SK-N-SH (cell line): ENCODE measurements around the gene ADCY1. TPM values are rescaled to one million over a fixed set of nuclear protein-coding genes. Genes with fewer than 3 reads are reported as not detected.

ENCODE experiments used
- CTCF ChIA-PET: fragments of 300-600, 350-600 bp; formaldehyde crosslinking; extraction: SDS; loops from one replicate; lab custom pipeline; 2021; lab: Yijun Ruan, JAX
- POLR2A ChIA-PET: fragments of 350-600 bp; sonication (Branson Sonifier 250); formaldehyde crosslinking; extraction: SDS; loops from one replicate; lab custom pipeline; 2020; ENCODE audit warnings: antibody characterized with exemption, inconsistent platforms; lab: Yijun Ruan, JAX
- DNase-seq: peaks from one replicate; pipeline ENCODE4 v3.0.0; 2012
- H2AFZ ChIP-seq: fragments of 200-600 bp; sonication (generic); 2 replicates; pipeline ENCODE4 v1.8.1; 2016; ENCODE audit warnings: antibody characterized with exemption, mild to moderate bottlenecking, low read depth
- H3F3A ChIP-seq: fragments of 200-600 bp; sonication (generic); replicated peaks from 2 replicates; pipeline ENCODE3; 2016; ENCODE audit warnings: antibody characterized with exemption, mild to moderate bottlenecking; ENCODE audit not compliant: insufficient read depth
- H3K27ac ChIP-seq, 2 experiments: fragments of 200-500 bp in 1 of 2; fragments of 200-600 bp in 1 of 2; sonication (Bioruptor generic) in 1 of 2; sonication (generic), shearing (Covaris generic) in 1 of 2; 2 replicates each; pipeline versions ENCODE4 v1.5.1 to v1.6.1; 2014 to 2016; ENCODE audit warnings: low read depth in 2 of 2, inconsistent platforms in 1 of 2, low read length in 1 of 2, mild to moderate bottlenecking in 1 of 2, mixed read lengths in 1 of 2
- H3K27me3 ChIP-seq: fragments of 200-600 bp; sonication (generic), shearing (Covaris generic); 2 replicates; pipeline ENCODE4 v1.6.1; 2016; ENCODE audit warnings: mixed run types; ENCODE audit not compliant: insufficient read depth
- H3K36me3 ChIP-seq, 2 experiments: fragments of 200-500 bp in 1 of 2; fragments of 200-600 bp in 1 of 2; sonication (Bioruptor generic) in 1 of 2; sonication (generic) in 1 of 2; replicated peaks in 1 of 2; 2 replicates each; pipeline versions ENCODE3 to v1.5.1; 2014 to 2016; ENCODE audit warnings: low read length in 1 of 2, mild to moderate bottlenecking in 1 of 2; ENCODE audit not compliant: insufficient read depth in 2 of 2, control insufficient read depth in 1 of 2
- H3K4me1 ChIP-seq, 2 experiments: fragments of 200-500 bp in 1 of 2; fragments of 200-600 bp in 1 of 2; sonication (Bioruptor generic) in 1 of 2; sonication (generic), shearing (Covaris generic) in 1 of 2; 2 replicates each; pipeline versions ENCODE4 v1.5.1 to v1.6.1; 2014 to 2016; ENCODE audit warnings: low read depth in 1 of 2, low read length in 1 of 2, mixed run types in 1 of 2; ENCODE audit not compliant: insufficient read depth in 2 of 2, control insufficient read depth in 1 of 2
- H3K4me2 ChIP-seq: fragments of 200-600 bp; sonication (generic), shearing (Covaris generic); 2 replicates; pipeline ENCODE4 v1.6.1; 2017; ENCODE audit warnings: mixed run types
- H3K4me3 ChIP-seq, 2 experiments: fragments of 200-500 bp in 1 of 2; fragments of 200-600 bp in 1 of 2; sonication (Bioruptor generic) in 1 of 2; sonication (generic), shearing (Covaris generic) in 1 of 2; 2 replicates each; pipeline versions ENCODE4 v1.5.1 to v1.8.1; 2014 to 2016; ENCODE audit warnings: low read depth in 2 of 2, inconsistent platforms in 1 of 2, low read length in 1 of 2, mild to moderate bottlenecking in 1 of 2, mixed read lengths in 1 of 2, moderate library complexity in 1 of 2
- H3K79me2 ChIP-seq: fragments of 200-600 bp; sonication (generic); 2 replicates; pipeline ENCODE4 v1.8.1; 2017; ENCODE audit warnings: mild to moderate bottlenecking; ENCODE audit not compliant: insufficient read depth
- H3K9ac ChIP-seq: fragments of 200-600 bp; sonication (generic); 2 replicates; pipeline ENCODE4 v1.6.1; 2017; ENCODE audit warnings: mixed run types
- H3K9me2 ChIP-seq: fragments of 200-600 bp; sonication (generic); 2 replicates; pipeline ENCODE4 v1.6.1; 2017; ENCODE audit warnings: mixed run types
- H3K9me3 ChIP-seq: fragments of 200-600 bp; sonication (generic); 2 replicates; pipeline ENCODE4 v1.6.1; 2017; ENCODE audit warnings: mixed run types, mild to moderate bottlenecking, moderate library complexity
- H4K20me1 ChIP-seq: fragments of 200-600 bp; sonication (generic); 2 replicates; pipeline ENCODE4 v1.6.1; 2017; ENCODE audit warnings: mild to moderate bottlenecking, mixed run types; ENCODE audit not compliant: insufficient read depth
- CHD2 ChIP-seq: fragments of 150-350 bp; IDR thresholded peaks from 2 replicates; pipeline ENCODE4 v1.6.1; 2018; ENCODE audit warnings: low read length; ENCODE audit not compliant: partially characterized antibody
- ELF1 ChIP-seq: IDR thresholded peaks from 2 replicates; pipeline ENCODE4 v1.4.0; 2012
- EZH2phosphoT487 ChIP-seq: fragments of 200-600 bp; sonication (generic); IDR thresholded peaks from 2 replicates; pipeline ENCODE4 v1.6.1; 2017; ENCODE audit warnings: low read depth, mixed run types, mild to moderate bottlenecking, antibody characterized with exemption, moderate library complexity, borderline replicate concordance
- FOSL2 ChIP-seq: IDR thresholded peaks from 2 replicates; pipeline ENCODE4 v1.4.0; 2012; ENCODE audit warnings: low read depth, mild to moderate bottlenecking, moderate library complexity, borderline replicate concordance
- GABPA ChIP-seq: IDR thresholded peaks from 2 replicates; pipeline ENCODE4 v1.4.0; 2012; ENCODE audit warnings: low read depth, mild to moderate bottlenecking
- JUND ChIP-seq: IDR thresholded peaks from 2 replicates; pipeline ENCODE4 v1.4.0; 2012
- MXI1 ChIP-seq: IDR thresholded peaks from 2 replicates; pipeline ENCODE4 v1.6.1; 2012; ENCODE audit warnings: mild to moderate bottlenecking, low read depth, low read length, improper control_type of control experiment
- RAD21 ChIP-seq: IDR thresholded peaks from 2 replicates; pipeline ENCODE4 v1.6.1; 2012; ENCODE audit warnings: mild to moderate bottlenecking, low read length
- RCOR1 ChIP-seq: fragments of 150-350 bp; IDR thresholded peaks from 2 replicates; pipeline ENCODE4 v1.6.1; 2017; ENCODE audit warnings: antibody characterized with exemption, low read length
- SIN3A ChIP-seq: IDR thresholded peaks from 2 replicates; pipeline ENCODE4 v1.6.1; 2012; ENCODE audit warnings: low read depth, mild to moderate bottlenecking, low read length, moderate library complexity, borderline replicate concordance
- SMC3 ChIP-seq: IDR thresholded peaks from 2 replicates; pipeline ENCODE4 v1.6.1; 2012; ENCODE audit warnings: low read depth, low read length, improper control_type of control experiment
- YY1 ChIP-seq: IDR thresholded peaks from 2 replicates; pipeline ENCODE4 v1.4.0; 2012; ENCODE audit warnings: low read depth, mild to moderate bottlenecking
- WGBS: methylation state at CpG from one replicate; pipeline ENCODE4 v1.1.6; 2017; ENCODE audit warnings: low lambda C conversion rate; 5-methylcytosine and 5-hydroxymethylcytosine counted together
- polyA plus RNA-seq, 3 experiments: library from polyadenylated mRNA; depleted of rRNA; stranded (reverse); fragments of >200 nt; gene quantifications; 2 replicates each; pipeline ENCODE4 v1.2.3, GENCODE V29; 2012
- TF ChIP-seq, protein P1 (sequence below): IDR thresholded peaks from 2 replicates; pipeline ENCODE4; 2012
- TF ChIP-seq, protein P2 (sequence below): fragments of 200-600 bp; sonication (generic); IDR thresholded peaks from 2 replicates; pipeline ENCODE4 v1.6.1; 2017; ENCODE audit warnings: antibody characterized with exemption, mild to moderate bottlenecking, moderate library complexity
- TF ChIP-seq, protein P3 (sequence below): fragments of 150-350 bp; IDR thresholded peaks from 2 replicates; pipeline ENCODE4 v1.6.1; 2017; ENCODE audit warnings: antibody characterized with exemption, low read length, low read depth, borderline replicate concordance

ADCY1 gene
- polyA plus RNA-seq, 1 of the 3 experiments (the other 2 are of a cell fraction) = 0.16 TPM

DNA sequence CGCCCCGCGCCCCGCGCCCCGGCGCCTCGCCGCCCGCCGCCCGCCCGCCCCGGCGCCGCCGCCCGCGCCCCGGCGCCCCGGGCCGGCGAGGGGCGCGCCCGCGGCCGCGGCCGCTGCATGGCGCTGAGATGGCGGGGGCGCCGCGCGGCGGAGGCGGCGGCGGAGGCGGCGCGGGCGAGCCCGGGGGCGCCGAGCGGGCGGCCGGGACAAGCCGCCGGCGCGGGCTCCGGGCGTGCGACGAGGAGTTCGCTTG, 174 bp downstream of the ADCY1 start:
- Histone ChIP-seq H3K27ac (peak overlapping the region in 1 of 2 experiments; percentile 84; a peak in 2 of 4 replicates), H3K27me3 (peaks cover 43% of the 10 kb centered on the region), H3K4me3 (peak overlapping the region in 1 of 2 experiments; percentile 58; a peak in 2 of 4 replicates), H3K4me2 (no peak overlapping the region), H3K9ac (no peak overlapping the region), H2AFZ (no peak overlapping the region), H3K9me2 (no peaks in the 10 kb centered on the region), H3F3A (no peaks in the 10 kb centered on the region), H3K9me3 (no peaks in the 10 kb centered on the region), H3K4me1 (peaks cover 0 to 57% of the 10 kb centered on the region in 2 experiments; a peak in 2 of 4 replicates), H3K79me2 (no peaks in the 10 kb centered on the region), H4K20me1 (no peaks in the 10 kb centered on the region), H3K36me3 (no peaks in the 10 kb centered on the region)
- POLR2A ChIA-PET = no interaction called here
- TF ChIP-seq SIN3A (no peak), RAD21 (no peak), GABPA (no peak), SMC3 (no peak), JUND (no peak), RCOR1 (no peak), CHD2 (no peak), FOSL2 (no peak), ELF1 (no peak), YY1 (no peak), EZH2phosphoT487 (no peak), MXI1 (no peak)
- TF ChIP-seq, protein P1, sequence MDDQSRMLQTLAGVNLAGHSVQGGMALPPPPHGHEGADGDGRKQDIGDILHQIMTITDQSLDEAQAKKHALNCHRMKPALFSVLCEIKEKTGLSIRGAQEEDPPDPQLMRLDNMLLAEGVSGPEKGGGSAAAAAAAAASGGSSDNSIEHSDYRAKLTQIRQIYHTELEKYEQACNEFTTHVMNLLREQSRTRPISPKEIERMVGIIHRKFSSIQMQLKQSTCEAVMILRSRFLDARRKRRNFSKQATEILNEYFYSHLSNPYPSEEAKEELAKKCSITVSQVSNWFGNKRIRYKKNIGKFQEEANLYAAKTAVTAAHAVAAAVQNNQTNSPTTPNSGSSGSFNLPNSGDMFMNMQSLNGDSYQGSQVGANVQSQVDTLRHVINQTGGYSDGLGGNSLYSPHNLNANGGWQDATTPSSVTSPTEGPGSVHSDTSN = no peak
- TF ChIP-seq, protein P2, sequence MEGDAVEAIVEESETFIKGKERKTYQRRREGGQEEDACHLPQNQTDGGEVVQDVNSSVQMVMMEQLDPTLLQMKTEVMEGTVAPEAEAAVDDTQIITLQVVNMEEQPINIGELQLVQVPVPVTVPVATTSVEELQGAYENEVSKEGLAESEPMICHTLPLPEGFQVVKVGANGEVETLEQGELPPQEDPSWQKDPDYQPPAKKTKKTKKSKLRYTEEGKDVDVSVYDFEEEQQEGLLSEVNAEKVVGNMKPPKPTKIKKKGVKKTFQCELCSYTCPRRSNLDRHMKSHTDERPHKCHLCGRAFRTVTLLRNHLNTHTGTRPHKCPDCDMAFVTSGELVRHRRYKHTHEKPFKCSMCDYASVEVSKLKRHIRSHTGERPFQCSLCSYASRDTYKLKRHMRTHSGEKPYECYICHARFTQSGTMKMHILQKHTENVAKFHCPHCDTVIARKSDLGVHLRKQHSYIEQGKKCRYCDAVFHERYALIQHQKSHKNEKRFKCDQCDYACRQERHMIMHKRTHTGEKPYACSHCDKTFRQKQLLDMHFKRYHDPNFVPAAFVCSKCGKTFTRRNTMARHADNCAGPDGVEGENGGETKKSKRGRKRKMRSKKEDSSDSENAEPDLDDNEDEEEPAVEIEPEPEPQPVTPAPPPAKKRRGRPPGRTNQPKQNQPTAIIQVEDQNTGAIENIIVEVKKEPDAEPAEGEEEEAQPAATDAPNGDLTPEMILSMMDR = no peak
- TF ChIP-seq, protein P3, sequence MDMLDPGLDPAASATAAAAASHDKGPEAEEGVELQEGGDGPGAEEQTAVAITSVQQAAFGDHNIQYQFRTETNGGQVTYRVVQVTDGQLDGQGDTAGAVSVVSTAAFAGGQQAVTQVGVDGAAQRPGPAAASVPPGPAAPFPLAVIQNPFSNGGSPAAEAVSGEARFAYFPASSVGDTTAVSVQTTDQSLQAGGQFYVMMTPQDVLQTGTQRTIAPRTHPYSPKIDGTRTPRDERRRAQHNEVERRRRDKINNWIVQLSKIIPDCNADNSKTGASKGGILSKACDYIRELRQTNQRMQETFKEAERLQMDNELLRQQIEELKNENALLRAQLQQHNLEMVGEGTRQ = no peak
- CTCF ChIA-PET = interaction anchor here (0.9 to 2.8 kb wide), 9 partner anchors 10 to 357 kb away, joined by 3 to 14 read pairs (median 4); no protein-coding TSS in a partner anchor
- 3% methylated on average over 22 of the region's 60 CpGs for WGBS
- DNase-seq = no peak
